Measurements from ENCODE around the gene NODAL. TPM values are rescaled to one million over a fixed set of nuclear protein-coding genes. Genes with fewer than 3 reads are reported as not detected.

Gene NODAL
- total RNA-seq, 1 donor from 2014 or later = not detected

- TF ChIP-seq CTCF (IDR thresholded peaks at IDR 0.05) = peak; percentile 37
- peaks cover 28% of the 10 kb centered on the region for H3K4me1 Mint-ChIP-seq (ENCODE audit: unreplicated experiment)
- peaks cover 11% of the 10 kb centered on the region for H3K27me3 Mint-ChIP-seq (ENCODE audit: unreplicated experiment)
- H3K27ac Mint-ChIP-seq (ENCODE audit: unreplicated experiment) = no peak within 1 kb of the TSS
- no peak for DNase-seq (ENCODE audit: extremely low spot score, unreplicated experiment)
- no peaks in the 10 kb centered on the region for H3K9me3 Mint-ChIP-seq (ENCODE audit: unreplicated experiment)
- no peaks in the 10 kb centered on the region for H3K36me3 Mint-ChIP-seq (ENCODE audit: unreplicated experiment)
- peak within 1 kb of the TSS; percentile 75 for H3K4me3 Mint-ChIP-seq (ENCODE audit: unreplicated experiment)
Measured at GRCh38 chr10:70478191-70479164, 37.0 kb upstream of the NODAL start, which contains the start of gene PALD1. PALD1 (plus strand) TSS chr10:70478767; CDS start chr10:70525952, 47,185 bp downstream.

GRCh38 chr10:70477661-70478162, 36.2 kb upstream of the NODAL start:
- Mint-ChIP-seq H3K4me1 (ENCODE audit: unreplicated experiment) (peaks cover 20% of the 10 kb centered on the region), H3K9me3 (ENCODE audit: unreplicated experiment) (no peaks in the 10 kb centered on the region), H3K4me3 (ENCODE audit: unreplicated experiment) (peak overlapping the region; percentile 75), H3K27me3 (ENCODE audit: unreplicated experiment) (peaks cover 11% of the 10 kb centered on the region), H3K36me3 (ENCODE audit: unreplicated experiment) (no peaks in the 10 kb centered on the region), H3K27ac (ENCODE audit: unreplicated experiment) (no peak overlapping the region)
- no peak for TF ChIP-seq CTCF (IDR thresholded peaks at IDR 0.05)
- no peak for DNase-seq (ENCODE audit: extremely low spot score, unreplicated experiment)

- H3K9me3 Mint-ChIP-seq (ENCODE audit: unreplicated experiment) = no peaks in the 10 kb centered on the region
- H3K36me3 Mint-ChIP-seq (ENCODE audit: unreplicated experiment) = no peaks in the 10 kb centered on the region
- H3K4me1 Mint-ChIP-seq (ENCODE audit: unreplicated experiment) = peaks cover 12% of the 10 kb centered on the region
- no peak overlapping the region for H3K4me3 Mint-ChIP-seq (ENCODE audit: unreplicated experiment)
- no peak overlapping the region for H3K27ac Mint-ChIP-seq (ENCODE audit: unreplicated experiment)
- H3K27me3 Mint-ChIP-seq (ENCODE audit: unreplicated experiment) = peaks cover 11% of the 10 kb centered on the region
- no peak for TF ChIP-seq CTCF (IDR thresholded peaks at IDR 0.05)
- no peak for DNase-seq (ENCODE audit: extremely low spot score, unreplicated experiment)
Measured at GRCh38 chr10:70476249-70477035, 35.0 kb upstream of the NODAL start.

- Mint-ChIP-seq H3K27ac (ENCODE audit: unreplicated experiment) (no peak overlapping the region), H3K27me3 (ENCODE audit: unreplicated experiment) (peaks cover 11% of the 10 kb centered on the region), H3K9me3 (ENCODE audit: unreplicated experiment) (no peaks in the 10 kb centered on the region), H3K36me3 (ENCODE audit: unreplicated experiment) (no peaks in the 10 kb centered on the region), H3K4me1 (ENCODE audit: unreplicated experiment) (peaks cover 12% of the 10 kb centered on the region), H3K4me3 (ENCODE audit: unreplicated experiment) (no peak overlapping the region)
- TF ChIP-seq CTCF (IDR thresholded peaks at IDR 0.05) = no peak
- no peak for DNase-seq (ENCODE audit: extremely low spot score, unreplicated experiment)
Measured at GRCh38 chr10:70475661-70476060, 34.2 kb upstream of the NODAL start.
